Measurements from ENCODE around the gene EIF3I.
"Not testable (repeated sequence)": the region's sequence is repeated elsewhere in the genome, so short reads cannot be mapped to it uniquely, and the experiment has no call there.

EIF3I gene

DNA sequence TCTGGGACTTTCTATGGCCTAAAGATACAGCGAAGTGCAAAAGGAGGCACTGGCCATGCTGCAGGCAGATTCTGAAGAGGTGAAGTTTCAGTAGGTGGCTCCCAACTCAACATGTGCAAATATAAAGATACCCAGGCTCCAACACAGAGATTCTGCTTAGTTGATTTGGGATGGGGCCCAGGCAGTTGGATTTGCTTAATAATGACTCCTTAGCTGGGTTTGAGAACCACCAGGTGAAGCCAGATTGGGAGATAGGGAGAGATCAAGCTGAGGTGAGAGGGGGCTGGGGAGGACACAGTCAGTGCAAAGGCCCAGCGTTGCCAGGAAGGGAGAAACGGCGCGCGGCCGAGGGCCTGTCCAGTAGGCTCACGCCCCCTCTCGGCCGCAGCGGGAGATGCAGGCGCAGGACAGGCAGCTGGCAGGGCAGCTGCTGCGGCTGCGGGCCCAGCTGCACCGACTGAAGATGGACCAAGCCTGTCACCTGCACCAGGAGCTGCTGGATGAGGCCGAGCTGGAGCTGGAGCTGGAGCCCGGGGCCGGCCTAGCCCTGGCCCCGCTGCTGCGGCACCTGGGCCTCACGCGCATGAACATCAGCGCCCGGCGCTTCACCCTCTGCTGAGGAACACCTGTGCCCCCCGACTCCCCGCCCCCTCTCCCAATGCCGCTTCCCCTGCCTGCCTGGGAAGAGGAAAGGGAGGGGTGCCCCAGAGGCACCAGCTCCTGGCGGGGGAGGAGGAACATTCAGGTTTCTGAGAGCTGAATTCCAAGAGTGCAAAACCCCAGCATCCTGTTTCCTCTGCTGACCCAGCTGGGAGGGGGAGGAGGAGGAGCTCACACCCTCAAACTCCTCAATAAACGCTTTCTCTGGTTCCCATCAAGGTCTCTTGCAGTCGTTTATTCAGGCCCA is 26.0 kb downstream of the EIF3I start:
- WGBS (ENCODE audit: insufficient coverage, insufficient read length), result no CpG with 5 or more reads among the region's 31 CpGs
- no peaks in the 10 kb centered on the region for H3K27me3 ChIP-seq (ENCODE audit: control insufficient read depth, insufficient read depth, low read length)
- H3K4me1 ChIP-seq (ENCODE audit: control insufficient read depth, insufficient read depth, low read length), result peaks cover 6% of the 10 kb centered on the region; the same call in 1 of the 2 replicates
- no peaks in the 10 kb centered on the region for H3K36me3 ChIP-seq (ENCODE audit: control insufficient read depth, insufficient read depth, low read length)
- H3K4me3 ChIP-seq (ENCODE audit: low read length), result peak overlapping the region; percentile 18; the same call in 1 of the 2 replicates
- no peak for DNase-seq (ENCODE audit: low read depth, low spot score)
- no peaks in the 10 kb centered on the region for H3K9me3 ChIP-seq (ENCODE audit: control insufficient read depth, insufficient read depth, low read length)
- H3K27ac ChIP-seq (ENCODE audit: low read length), result no peak overlapping the region

- DNase-seq (ENCODE audit: low read depth, low spot score), result no peak
- Histone ChIP-seq H3K4me3 (ENCODE audit: low read length) (no peak overlapping the region), H3K27me3 (ENCODE audit: control insufficient read depth, insufficient read depth, low read length) (no peaks in the 10 kb centered on the region), H3K27ac (ENCODE audit: low read length) (no peak overlapping the region), H3K36me3 (ENCODE audit: control insufficient read depth, insufficient read depth, low read length) (no peaks in the 10 kb centered on the region), H3K9me3 (ENCODE audit: control insufficient read depth, insufficient read depth, low read length) (no peaks in the 10 kb centered on the region), H3K4me1 (ENCODE audit: control insufficient read depth, insufficient read depth, low read length) (peaks cover 6% of the 10 kb centered on the region; the same call in 1 of the 2 replicates)
- WGBS (ENCODE audit: insufficient coverage, insufficient read length), result no CpG with 5 or more reads among the region's 9 CpGs
Observed at GRCh38 chr1:32249831-32250525, 27.8 kb downstream of the EIF3I start.

- H3K4me3 ChIP-seq (ENCODE audit: low read length), result no peak within 1 kb of the TSS
- H3K9me3 ChIP-seq (ENCODE audit: control insufficient read depth, insufficient read depth, low read length), result no peaks in the 10 kb centered on the region
- no CpG with 5 or more reads among the region's 25 CpGs for WGBS (ENCODE audit: insufficient coverage, insufficient read length)
- DNase-seq (ENCODE audit: low read depth, low spot score), result no peak
- H3K4me1 ChIP-seq (ENCODE audit: control insufficient read depth, insufficient read depth, low read length), result peaks cover 6% of the 10 kb centered on the region; the same call in 1 of the 2 replicates
- H3K27ac ChIP-seq (ENCODE audit: low read length), result no peak within 1 kb of the TSS
- H3K36me3 ChIP-seq (ENCODE audit: control insufficient read depth, insufficient read depth, low read length), result no peaks in the 10 kb centered on the region
- H3K27me3 ChIP-seq (ENCODE audit: control insufficient read depth, insufficient read depth, low read length), result no peaks in the 10 kb centered on the region
Observed at GRCh38 chr1:32250893-32251716, 28.9 kb downstream of the EIF3I start, which contains the start of gene LCK. Gene LCK, plus strand, starts transcription at chr1:32251265. Its CDS starts 23,065 bp downstream, at chr1:32274330.

GRCh38 chr1:32255072-32256071 is 33.2 kb downstream of the EIF3I start:
- no peaks in the 10 kb centered on the region for H3K9me3 ChIP-seq (ENCODE audit: control insufficient read depth, insufficient read depth, low read length)
- no peaks in the 10 kb centered on the region for H3K27me3 ChIP-seq (ENCODE audit: control insufficient read depth, insufficient read depth, low read length)
- no peaks in the 10 kb centered on the region for H3K36me3 ChIP-seq (ENCODE audit: control insufficient read depth, insufficient read depth, low read length)
- WGBS (ENCODE audit: insufficient coverage, insufficient read length), result no CpG with 5 or more reads among the region's 10 CpGs
- no peak overlapping the region for H3K27ac ChIP-seq (ENCODE audit: low read length)
- H3K4me3 ChIP-seq (ENCODE audit: low read length), result no peak overlapping the region
- peaks cover 1% of the 10 kb centered on the region; the same call in 1 of the 2 replicates for H3K4me1 ChIP-seq (ENCODE audit: control insufficient read depth, insufficient read depth, low read length)
- no peak for DNase-seq (ENCODE audit: low read depth, low spot score)

DNA sequence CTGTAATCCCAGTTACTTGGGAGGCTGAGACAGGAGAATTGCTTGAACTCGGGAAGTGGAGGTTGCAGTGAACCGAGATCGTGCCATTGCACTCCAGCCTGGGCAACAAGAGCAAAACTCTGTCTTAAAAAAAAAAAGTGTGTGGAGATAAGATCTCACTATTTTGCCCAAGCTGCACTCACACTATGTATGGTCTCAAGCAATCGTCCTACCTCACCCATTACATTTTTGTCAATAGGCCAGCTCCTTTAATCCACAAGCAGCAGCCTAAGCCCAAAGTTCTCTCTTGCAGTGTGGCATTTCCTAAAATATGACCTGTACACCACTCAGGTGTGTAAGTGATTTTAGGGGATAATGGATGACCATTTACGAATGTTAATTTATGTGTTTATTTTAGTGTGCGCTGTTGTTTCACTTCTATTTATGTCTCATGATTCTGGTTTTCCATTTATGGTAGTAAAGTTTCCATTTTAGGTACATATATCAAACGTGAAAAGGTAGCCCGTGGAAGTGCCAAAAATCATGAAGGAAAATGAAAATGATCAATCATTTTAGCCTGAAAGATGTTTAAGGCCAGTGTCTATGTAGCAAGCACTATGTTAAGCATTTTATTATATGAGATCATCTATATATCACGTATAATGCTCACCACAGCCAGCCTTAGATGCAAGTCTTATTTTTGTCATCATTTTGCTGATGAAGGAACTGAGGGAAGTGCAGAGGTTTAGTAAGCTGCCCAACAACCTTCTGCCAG is 34.4 kb downstream of the EIF3I start:
- 100% methylated on average over 2 of the region's 9 CpGs for WGBS (ENCODE audit: insufficient coverage, insufficient read length)
- H3K27me3 ChIP-seq (ENCODE audit: control insufficient read depth, insufficient read depth, low read length), result no peaks in the 10 kb centered on the region
- H3K36me3 ChIP-seq (ENCODE audit: control insufficient read depth, insufficient read depth, low read length), result no peaks in the 10 kb centered on the region
- no peak overlapping the region for H3K4me3 ChIP-seq (ENCODE audit: low read length)
- H3K9me3 ChIP-seq (ENCODE audit: control insufficient read depth, insufficient read depth, low read length), result no peaks in the 10 kb centered on the region
- H3K4me1 ChIP-seq (ENCODE audit: control insufficient read depth, insufficient read depth, low read length), result peaks cover 1% of the 10 kb centered on the region; the same call in 1 of the 2 replicates
- no peak overlapping the region for H3K27ac ChIP-seq (ENCODE audit: low read length)
- DNase-seq (ENCODE audit: low read depth, low spot score), result no peak

DNA sequence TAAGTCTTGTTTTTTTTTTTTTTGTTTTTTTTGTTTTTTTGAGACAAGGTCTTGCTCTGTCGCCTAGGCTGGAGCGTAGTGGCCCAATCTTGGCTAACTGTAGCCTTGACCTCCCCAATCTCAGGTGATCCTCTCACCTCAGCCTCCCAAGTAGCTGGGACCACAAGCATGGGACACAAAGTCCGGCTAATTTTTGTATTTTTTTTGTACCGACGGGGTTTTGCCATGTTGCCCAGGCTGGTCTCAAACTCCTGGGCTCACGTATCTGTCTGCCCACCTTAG is 35.0 kb downstream of the EIF3I start:
- Histone ChIP-seq H3K9me3 (ENCODE audit: control insufficient read depth, insufficient read depth, low read length) (no peaks in the 10 kb centered on the region), H3K4me3 (ENCODE audit: low read length) (no peak overlapping the region), H3K27me3 (ENCODE audit: control insufficient read depth, insufficient read depth, low read length) (no peaks in the 10 kb centered on the region), H3K27ac (ENCODE audit: low read length) (no peak overlapping the region), H3K36me3 (ENCODE audit: control insufficient read depth, insufficient read depth, low read length) (no peaks in the 10 kb centered on the region), H3K4me1 (ENCODE audit: control insufficient read depth, insufficient read depth, low read length) (no peaks in the 10 kb centered on the region)
- DNase-seq (ENCODE audit: low read depth, low spot score), result no peak
- WGBS (ENCODE audit: insufficient coverage, insufficient read length), result no CpG with 5 or more reads among the region's 6 CpGs

- not testable (repeated sequence) for H3K27me3 ChIP-seq (ENCODE audit: control insufficient read depth, insufficient read depth, low read length); H3K9me3 ChIP-seq (ENCODE audit: control insufficient read depth, insufficient read depth, low read length); DNase-seq (ENCODE audit: low read depth, low spot score); H3K36me3 ChIP-seq (ENCODE audit: control insufficient read depth, insufficient read depth, low read length); H3K27ac ChIP-seq (ENCODE audit: low read length); H3K4me1 ChIP-seq (ENCODE audit: control insufficient read depth, insufficient read depth, low read length); H3K4me3 ChIP-seq (ENCODE audit: low read length)
- no CpG with 5 or more reads among the region's 4 CpGs for WGBS (ENCODE audit: insufficient coverage, insufficient read length)
Observed at GRCh38 chr1:32263236-32263593, 41.0 kb downstream of the EIF3I start.

DNA sequence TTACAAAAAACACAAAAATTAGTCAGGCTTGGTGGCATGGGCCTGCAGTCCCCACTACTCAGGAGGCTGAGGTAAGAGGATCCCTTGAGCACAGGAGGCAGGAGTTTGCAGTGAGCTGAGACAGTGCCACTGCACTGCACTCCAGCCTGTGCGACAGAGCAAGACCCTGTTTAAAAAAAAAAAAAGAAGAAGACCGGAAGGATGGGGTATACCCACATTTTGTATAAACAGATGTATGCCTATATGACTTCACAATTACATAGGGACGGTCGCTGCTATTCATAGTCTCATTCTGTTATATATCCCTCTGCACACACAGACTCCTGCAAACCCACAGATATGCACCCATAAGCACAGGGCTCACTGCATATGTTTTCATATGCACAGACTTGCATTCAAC is 41.5 kb downstream of the EIF3I start:
- no peaks in the 10 kb centered on the region for H3K4me1 ChIP-seq (ENCODE audit: control insufficient read depth, insufficient read depth, low read length)
- no peak for DNase-seq (ENCODE audit: low read depth, low spot score)
- no CpG with 5 or more reads among the region's 4 CpGs for WGBS (ENCODE audit: insufficient coverage, insufficient read length)
- no peaks in the 10 kb centered on the region for H3K36me3 ChIP-seq (ENCODE audit: control insufficient read depth, insufficient read depth, low read length)
- H3K9me3 ChIP-seq (ENCODE audit: control insufficient read depth, insufficient read depth, low read length), result no peaks in the 10 kb centered on the region
- no peak overlapping the region for H3K4me3 ChIP-seq (ENCODE audit: low read length)
- H3K27me3 ChIP-seq (ENCODE audit: control insufficient read depth, insufficient read depth, low read length), result no peaks in the 10 kb centered on the region
- no peak overlapping the region for H3K27ac ChIP-seq (ENCODE audit: low read length)

DNA sequence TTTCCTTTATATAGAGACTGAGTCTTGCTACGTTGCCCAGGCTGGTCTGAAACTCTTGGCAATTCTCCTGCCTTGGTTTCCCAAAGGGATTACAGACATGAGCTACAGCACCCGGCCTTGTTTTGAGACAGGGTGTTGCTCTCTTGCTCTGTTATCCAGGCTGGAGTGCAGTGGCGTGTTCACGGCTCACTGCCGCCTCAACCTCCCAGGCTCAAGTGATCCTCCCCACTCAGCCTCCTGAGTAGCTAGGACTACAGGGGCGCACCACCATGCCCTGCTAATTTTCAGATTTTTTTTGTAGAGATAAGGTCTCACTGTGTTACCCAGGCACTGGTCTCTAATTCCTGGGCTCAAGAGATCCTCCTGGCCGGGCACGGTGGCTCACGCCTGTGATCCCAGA is 43.6 kb downstream of the EIF3I start:
- Histone ChIP-seq H3K27me3 (ENCODE audit: control insufficient read depth, insufficient read depth, low read length) (no peaks in the 10 kb centered on the region), H3K4me3 (ENCODE audit: low read length) (no peak overlapping the region), H3K9me3 (ENCODE audit: control insufficient read depth, insufficient read depth, low read length) (no peaks in the 10 kb centered on the region), H3K36me3 (ENCODE audit: control insufficient read depth, insufficient read depth, low read length) (no peaks in the 10 kb centered on the region), H3K27ac (ENCODE audit: low read length) (no peak overlapping the region), H3K4me1 (ENCODE audit: control insufficient read depth, insufficient read depth, low read length) (no peaks in the 10 kb centered on the region)
- no CpG with 5 or more reads among the region's 9 CpGs for WGBS (ENCODE audit: insufficient coverage, insufficient read length)
- DNase-seq (ENCODE audit: low read depth, low spot score), result no peak

Measured in iPS DF 6.9 (cell line).